GM12891 (cell line): Measurements from ENCODE around the gene KLK14.

Source experiments
- POLR2A ChIP-seq: IDR thresholded peaks from 2 replicates; pipeline ENCODE4 v1.6.1; 2011; ENCODE audit warnings: low read depth, low read length, control low read depth
- POLR2AphosphoS5 ChIP-seq: IDR thresholded peaks from 2 replicates; pipeline ENCODE4 v1.6.1; 2011; ENCODE audit warnings: low read depth, low read length, control low read depth
- POU2F2 ChIP-seq: IDR thresholded peaks from 2 replicates; pipeline ENCODE4 v1.6.1; 2011; ENCODE audit warnings: low read depth, mild to moderate bottlenecking, control low read depth, low read length, moderate library complexity
- SPI1 ChIP-seq: IDR thresholded peaks from 2 replicates; pipeline ENCODE4 v1.6.1; 2011; ENCODE audit warnings: low read depth, low read length, control low read depth
- TAF1 ChIP-seq: IDR thresholded peaks from 2 replicates; pipeline ENCODE4 v1.6.1; 2011; ENCODE audit warnings: low read depth, low read length, control low read depth

DNA sequence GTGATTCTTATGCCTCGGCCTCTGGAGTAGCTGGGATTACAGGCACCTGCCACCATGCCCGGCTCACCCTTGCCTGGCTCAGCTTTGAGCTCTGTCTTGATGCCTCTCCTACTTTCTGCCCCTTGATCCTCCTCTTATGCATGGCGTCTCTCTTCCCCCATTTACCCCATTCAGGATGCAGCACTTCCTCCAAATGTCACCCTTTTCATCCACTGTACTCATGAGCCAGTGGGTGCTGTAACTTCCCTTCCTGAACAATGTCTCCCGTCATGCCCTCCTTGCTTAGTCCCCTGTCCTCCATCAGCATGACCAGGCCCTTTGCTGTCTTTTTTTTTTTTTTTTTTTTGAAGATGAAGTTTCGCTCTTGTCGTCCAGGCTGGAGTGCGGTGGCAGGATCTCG is 38.6 kb upstream of the KLK14 start:
- TF ChIP-seq POLR2AphosphoS5 (no peak), TAF1 (no peak), POLR2A (no peak), SPI1 (no peak), POU2F2 (no peak)
